Measurements from ENCODE around the gene SDCBP2.

Gene SDCBP2

GRCh38 chr20:1317545-1318255 is 11.2 kb downstream of the SDCBP2 start:
- TF ChIP-seq POLR2AphosphoS5 (IDR thresholded peaks at IDR 0.05; ENCODE audit: low read depth, low read length) (no peak), POU2F2 (IDR thresholded peaks at IDR 0.05; ENCODE audit: low read depth, low read length) (no peak)
- FAIRE-seq (no peak), DNase-seq (ENCODE audit: insufficient read length, low spot score) (no peak)

- FAIRE-seq = no peak
- DNase-seq (ENCODE audit: insufficient read length, low spot score) = no peak
- TF ChIP-seq PAX5 (IDR thresholded peaks at IDR 0.05; ENCODE audit: insufficient read depth, low read length, severe bottlenecking) (no peak), POLR2A (IDR thresholded peaks at IDR 0.05; ENCODE audit: low read depth, low read length) (no peak), POU2F2 (IDR thresholded peaks at IDR 0.05; ENCODE audit: low read depth, low read length) (no peak), TAF1 (IDR thresholded peaks at IDR 0.05; ENCODE audit: low read depth, low read length) (no peak), POLR2AphosphoS5 (IDR thresholded peaks at IDR 0.05; ENCODE audit: low read depth, low read length) (no peak), SPI1 (IDR thresholded peaks at IDR 0.05; ENCODE audit: low read depth, low read length) (no peak)
Observed at GRCh38 chr20:1315804-1316203, 13.1 kb downstream of the SDCBP2 start.

GRCh38 chr20:1313236-1313964 is 15.5 kb downstream of the SDCBP2 start:
- TF ChIP-seq SPI1 (IDR thresholded peaks at IDR 0.05; ENCODE audit: low read depth, low read length) = no peak
- no peak for TF ChIP-seq TAF1 (IDR thresholded peaks at IDR 0.05; ENCODE audit: low read depth, low read length)
- no peak for TF ChIP-seq PAX5 (IDR thresholded peaks at IDR 0.05; ENCODE audit: insufficient read depth, low read length, severe bottlenecking)
- no peak for TF ChIP-seq POU2F2 (IDR thresholded peaks at IDR 0.05; ENCODE audit: low read depth, low read length)
- no peak for TF ChIP-seq POLR2AphosphoS5 (IDR thresholded peaks at IDR 0.05; ENCODE audit: low read depth, low read length)
- no peak for TF ChIP-seq POLR2A (IDR thresholded peaks at IDR 0.05; ENCODE audit: low read depth, low read length)
- DNase-seq (ENCODE audit: insufficient read length, low spot score) (peak; percentile 83), FAIRE-seq (peak; percentile 57)

GRCh38 chr20:1312904-1313235 is 16.1 kb downstream of the SDCBP2 start:
- no peak for DNase-seq (ENCODE audit: insufficient read length, low spot score)
- TF ChIP-seq POLR2AphosphoS5 (IDR thresholded peaks at IDR 0.05; ENCODE audit: low read depth, low read length) = no peak
- no peak for TF ChIP-seq POLR2A (IDR thresholded peaks at IDR 0.05; ENCODE audit: low read depth, low read length)
- TF ChIP-seq PAX5 (IDR thresholded peaks at IDR 0.05; ENCODE audit: insufficient read depth, low read length, severe bottlenecking) = no peak
- FAIRE-seq = no peak

- FAIRE-seq = no peak
- TF ChIP-seq TAF1 (IDR thresholded peaks at IDR 0.05; ENCODE audit: low read depth, low read length) = no peak
- no peak for TF ChIP-seq POLR2A (IDR thresholded peaks at IDR 0.05; ENCODE audit: low read depth, low read length)
- TF ChIP-seq PAX5 (IDR thresholded peaks at IDR 0.05; ENCODE audit: insufficient read depth, low read length, severe bottlenecking) = no peak
- TF ChIP-seq POU2F2 (IDR thresholded peaks at IDR 0.05; ENCODE audit: low read depth, low read length) = no peak
- TF ChIP-seq SPI1 (IDR thresholded peaks at IDR 0.05; ENCODE audit: low read depth, low read length) = no peak
- no peak for TF ChIP-seq POLR2AphosphoS5 (IDR thresholded peaks at IDR 0.05; ENCODE audit: low read depth, low read length)
Observed at GRCh38 chr20:1312308-1312707, 16.6 kb downstream of the SDCBP2 start.

GRCh38 chr20:1310506-1311190 is 18.3 kb downstream of the SDCBP2 start:
- TF ChIP-seq PAX5 (IDR thresholded peaks at IDR 0.05; ENCODE audit: insufficient read depth, low read length, severe bottlenecking) (no peak), POLR2AphosphoS5 (IDR thresholded peaks at IDR 0.05; ENCODE audit: low read depth, low read length) (no peak), POLR2A (IDR thresholded peaks at IDR 0.05; ENCODE audit: low read depth, low read length) (no peak), POU2F2 (IDR thresholded peaks at IDR 0.05; ENCODE audit: low read depth, low read length) (no peak), SPI1 (IDR thresholded peaks at IDR 0.05; ENCODE audit: low read depth, low read length) (no peak), TAF1 (IDR thresholded peaks at IDR 0.05; ENCODE audit: low read depth, low read length) (no peak)
- FAIRE-seq (no peak), DNase-seq (ENCODE audit: insufficient read length, low spot score) (no peak)

More at GRCh38 chr20:1312308-1312707, 16.6 kb downstream of the SDCBP2 start:
- DNase-seq (ENCODE audit: insufficient read length, low spot score) = no peak

GRCh38 chr20:1310071-1310470 is 18.9 kb downstream of the SDCBP2 start:
- TF ChIP-seq TAF1 (IDR thresholded peaks at IDR 0.05; ENCODE audit: low read depth, low read length) (no peak), PAX5 (IDR thresholded peaks at IDR 0.05; ENCODE audit: insufficient read depth, low read length, severe bottlenecking) (no peak), POLR2AphosphoS5 (IDR thresholded peaks at IDR 0.05; ENCODE audit: low read depth, low read length) (no peak), SPI1 (IDR thresholded peaks at IDR 0.05; ENCODE audit: low read depth, low read length) (no peak), POLR2A (IDR thresholded peaks at IDR 0.05; ENCODE audit: low read depth, low read length) (no peak), POU2F2 (IDR thresholded peaks at IDR 0.05; ENCODE audit: low read depth, low read length) (no peak)
- DNase-seq (ENCODE audit: insufficient read length, low spot score) (no peak), FAIRE-seq (no peak)

- no peak for TF ChIP-seq SPI1 (IDR thresholded peaks at IDR 0.05; ENCODE audit: low read depth, low read length)
- no peak for TF ChIP-seq POLR2A (IDR thresholded peaks at IDR 0.05; ENCODE audit: low read depth, low read length)
- TF ChIP-seq POU2F2 (IDR thresholded peaks at IDR 0.05; ENCODE audit: low read depth, low read length) = no peak
- no peak for TF ChIP-seq TAF1 (IDR thresholded peaks at IDR 0.05; ENCODE audit: low read depth, low read length)
- TF ChIP-seq POLR2AphosphoS5 (IDR thresholded peaks at IDR 0.05; ENCODE audit: low read depth, low read length) = no peak
- TF ChIP-seq PAX5 (IDR thresholded peaks at IDR 0.05; ENCODE audit: insufficient read depth, low read length, severe bottlenecking) = no peak
- DNase-seq (ENCODE audit: insufficient read length, low spot score) = no peak
- FAIRE-seq = no peak
Observed at GRCh38 chr20:1309439-1309847, 19.5 kb downstream of the SDCBP2 start.

GRCh38 chr20:1308702-1309095 is 20.2 kb downstream of the SDCBP2 start:
- no peak for FAIRE-seq
- no peak for DNase-seq (ENCODE audit: insufficient read length, low spot score)
- TF ChIP-seq POLR2A (IDR thresholded peaks at IDR 0.05; ENCODE audit: low read depth, low read length) (no peak), PAX5 (IDR thresholded peaks at IDR 0.05; ENCODE audit: insufficient read depth, low read length, severe bottlenecking) (no peak), TAF1 (IDR thresholded peaks at IDR 0.05; ENCODE audit: low read depth, low read length) (no peak), POLR2AphosphoS5 (IDR thresholded peaks at IDR 0.05; ENCODE audit: low read depth, low read length) (no peak), SPI1 (IDR thresholded peaks at IDR 0.05; ENCODE audit: low read depth, low read length) (no peak), POU2F2 (IDR thresholded peaks at IDR 0.05; ENCODE audit: low read depth, low read length) (no peak)
